ENCODE results near the gene ANKRD9.

DNA sequence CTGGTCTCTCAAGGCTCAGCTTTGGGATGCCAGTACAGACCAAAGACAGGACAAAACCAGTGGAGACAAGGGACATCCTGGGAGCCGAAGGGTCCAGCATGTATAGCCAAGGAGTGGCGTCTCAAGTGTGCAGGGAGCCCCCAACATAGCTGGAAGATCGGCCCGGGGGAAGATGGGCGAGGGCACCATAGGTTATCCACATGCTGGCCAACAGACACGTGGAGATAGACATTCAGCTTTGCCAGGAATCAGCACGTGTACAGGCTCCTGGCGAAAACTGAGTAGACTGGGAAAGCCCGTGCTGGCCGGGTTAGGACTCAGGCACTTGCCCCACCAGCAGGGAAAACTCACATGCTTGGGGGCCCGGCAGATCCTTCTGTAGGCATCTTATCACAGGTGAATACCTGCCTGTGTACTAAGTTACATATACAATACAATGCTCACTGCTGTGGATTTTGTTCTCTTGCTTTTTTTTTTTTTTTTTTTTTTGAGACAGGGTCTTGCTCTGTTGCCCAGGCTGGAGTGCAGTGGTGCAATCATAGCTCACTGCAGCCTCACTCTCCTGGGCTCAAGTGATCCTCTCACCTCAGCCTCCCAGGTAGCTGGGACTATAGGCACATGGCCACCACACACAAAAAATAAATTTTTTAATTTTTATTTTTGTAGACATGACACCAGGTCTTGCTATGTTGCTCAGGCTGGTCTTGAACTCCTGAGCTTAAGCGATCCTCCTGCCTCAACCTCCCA lies 5.6 kb upstream of the ANKRD9 start:
- TF ChIP-seq RAD21 (IDR thresholded peaks at IDR 0.05; ENCODE audit: low read depth) (no peak), EP300 (IDR thresholded peaks at IDR 0.05; ENCODE audit: borderline replicate concordance) (no peak)
- TF ChIP-seq, protein P1, sequence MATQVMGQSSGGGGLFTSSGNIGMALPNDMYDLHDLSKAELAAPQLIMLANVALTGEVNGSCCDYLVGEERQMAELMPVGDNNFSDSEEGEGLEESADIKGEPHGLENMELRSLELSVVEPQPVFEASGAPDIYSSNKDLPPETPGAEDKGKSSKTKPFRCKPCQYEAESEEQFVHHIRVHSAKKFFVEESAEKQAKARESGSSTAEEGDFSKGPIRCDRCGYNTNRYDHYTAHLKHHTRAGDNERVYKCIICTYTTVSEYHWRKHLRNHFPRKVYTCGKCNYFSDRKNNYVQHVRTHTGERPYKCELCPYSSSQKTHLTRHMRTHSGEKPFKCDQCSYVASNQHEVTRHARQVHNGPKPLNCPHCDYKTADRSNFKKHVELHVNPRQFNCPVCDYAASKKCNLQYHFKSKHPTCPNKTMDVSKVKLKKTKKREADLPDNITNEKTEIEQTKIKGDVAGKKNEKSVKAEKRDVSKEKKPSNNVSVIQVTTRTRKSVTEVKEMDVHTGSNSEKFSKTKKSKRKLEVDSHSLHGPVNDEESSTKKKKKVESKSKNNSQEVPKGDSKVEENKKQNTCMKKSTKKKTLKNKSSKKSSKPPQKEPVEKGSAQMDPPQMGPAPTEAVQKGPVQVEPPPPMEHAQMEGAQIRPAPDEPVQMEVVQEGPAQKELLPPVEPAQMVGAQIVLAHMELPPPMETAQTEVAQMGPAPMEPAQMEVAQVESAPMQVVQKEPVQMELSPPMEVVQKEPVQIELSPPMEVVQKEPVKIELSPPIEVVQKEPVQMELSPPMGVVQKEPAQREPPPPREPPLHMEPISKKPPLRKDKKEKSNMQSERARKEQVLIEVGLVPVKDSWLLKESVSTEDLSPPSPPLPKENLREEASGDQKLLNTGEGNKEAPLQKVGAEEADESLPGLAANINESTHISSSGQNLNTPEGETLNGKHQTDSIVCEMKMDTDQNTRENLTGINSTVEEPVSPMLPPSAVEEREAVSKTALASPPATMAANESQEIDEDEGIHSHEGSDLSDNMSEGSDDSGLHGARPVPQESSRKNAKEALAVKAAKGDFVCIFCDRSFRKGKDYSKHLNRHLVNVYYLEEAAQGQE (IDR thresholded peaks at IDR 0.05; ENCODE audit: low read depth) = no peak

Measured in Ishikawa (cell line).